K562 (cell line): ENCODE results near the gene SHH. TPM values are rescaled to one million over a fixed set of nuclear protein-coding genes. Genes with fewer than 3 reads are reported as not detected.

Experiments used
- ATAC-seq: fragments of 200-7000 bp; cut with Tn5 transposase; 3 replicates; pipeline ENCODE4 v1.9.1; 2020; ENCODE audit warnings: moderate library complexity
- BruUV-seq: library from RNA; stranded (reverse); fragments of 400-500 nt; replicated peaks from 2 replicates; lab custom pipeline; 2021; lab: Mats Ljungman, UMichigan
- CTCF ChIA-PET: fragments of 300-600 bp; formaldehyde crosslinking; extraction: SDS; loops from one replicate; lab custom pipeline; 2021; ENCODE audit warnings: low intra/inter-chr PET ratio; lab: Yijun Ruan, JAX
- POLR2A ChIA-PET: fragments of 300-600, 350-650 bp; sonication (Branson Sonifier 250); formaldehyde crosslinking; extraction: SDS; loops from one replicate; lab custom pipeline; 2021; ENCODE audit warnings: antibody characterized with exemption, inconsistent platforms; lab: Yijun Ruan, JAX
- DNase-seq, 4 experiments: peaks; one replicate each; pipeline versions ENCODE4 v3.0.0 to v3.0.0-alpha.2; 2011 to 2018; ENCODE audit warnings: low spot score in 3 of 4, mixed read lengths in 3 of 4; ENCODE audit errors: extremely low read depth in 1 of 4
- FAIRE-seq: peaks from 2 replicates; lab custom pipeline; 2011; peaks lifted over from hg19 to GRCh38; lab: Jason Lieb, UNC
- H2AFZ ChIP-seq: 2 replicates; pipeline ENCODE4 v1.6.0; 2011; ENCODE audit warnings: low read depth, low read length, control low read depth, inconsistent platforms
- H3K27ac ChIP-seq: fragments of 200-600 bp; 3 replicates; pipeline ENCODE4 v1.8.0; 2011; ENCODE audit warnings: low read depth, mild to moderate bottlenecking, control low read depth, inconsistent platforms, low read length, moderate library complexity, mixed read lengths; ENCODE audit errors: extremely low read depth
- H3K27me3 ChIP-seq, 2 experiments: fragments of 300-600 bp in 1 of 2; 2 replicates in 1 of 2; 3 replicates in 1 of 2; pipeline versions ENCODE4 v1.6.0 to v1.8.0; 2011; ENCODE audit warnings: inconsistent platforms in 2 of 2, low read length in 2 of 2, mild to moderate bottlenecking in 1 of 2, mixed read lengths in 1 of 2, moderate library complexity in 1 of 2; ENCODE audit not compliant: control insufficient read depth in 2 of 2, insufficient read depth in 2 of 2
- H3K36me3 ChIP-seq: fragments of 300-600 bp; 3 replicates; pipeline ENCODE4 v1.8.0; 2011; ENCODE audit warnings: mild to moderate bottlenecking, low read length, inconsistent platforms; ENCODE audit not compliant: control insufficient read depth, insufficient read depth
- H3K4me1 ChIP-seq, 2 experiments: fragments of 200-600 bp in 1 of 2; replicated peaks in 1 of 2; 2 replicates in 1 of 2; 3 replicates in 1 of 2; pipeline versions ENCODE4 v1.5.1 to v1.8.0; 2011; ENCODE audit warnings: inconsistent platforms in 2 of 2, low read length in 2 of 2, mild to moderate bottlenecking in 1 of 2, mixed read lengths in 1 of 2, moderate library complexity in 1 of 2; ENCODE audit not compliant: control insufficient read depth in 2 of 2, insufficient read depth in 2 of 2
- H3K4me2 ChIP-seq: 2 replicates; pipeline ENCODE4 v1.6.1; 2011; ENCODE audit warnings: low read length, control low read depth, inconsistent platforms, mixed read lengths; ENCODE audit not compliant: insufficient read depth
- H3K4me3 ChIP-seq: fragments of 200-600 bp; sonication (generic), shearing (Covaris generic); 2 replicates; pipeline ENCODE4 v1.5.1; 2016; ENCODE audit warnings: control low read depth, inconsistent platforms
- H3K79me2 ChIP-seq: fragments of 200-600 bp; 3 replicates; pipeline ENCODE4 v1.8.0; 2011; ENCODE audit warnings: low read length, inconsistent platforms; ENCODE audit not compliant: control insufficient read depth, insufficient read depth
- H3K9ac ChIP-seq, 2 experiments: 2 replicates each; pipeline versions ENCODE4 v1.6.0 to v1.6.1; 2011; ENCODE audit warnings: low read depth in 2 of 2, low read length in 2 of 2, control low read depth in 1 of 2, inconsistent platforms in 1 of 2, mild to moderate bottlenecking in 1 of 2, mixed read lengths in 1 of 2; ENCODE audit not compliant: insufficient read depth in 1 of 2
- H3K9me1 ChIP-seq: one replicate; pipeline ENCODE4 v1.6.0; 2011; ENCODE audit warnings: inconsistent platforms, mild to moderate bottlenecking, low read length, moderate library complexity; ENCODE audit not compliant: control insufficient read depth, insufficient read depth
- H3K9me3 ChIP-seq: replicated peaks from 2 replicates; pipeline ENCODE4 v1.5.1; 2011; ENCODE audit warnings: low read depth, low read length, inconsistent platforms; ENCODE audit not compliant: control insufficient read depth, insufficient read depth
- H4K20me1 ChIP-seq: replicated peaks from 2 replicates; pipeline ENCODE4 v1.6.1; 2011; ENCODE audit warnings: low read length, inconsistent platforms, mixed read lengths; ENCODE audit not compliant: control insufficient read depth, insufficient read depth
- CXXC5 ChIP-seq: fragments of 250-450 bp; sonication (Bioruptor Pico); IDR thresholded peaks from 2 replicates; pipeline ENCODE4 v1.8.0; 2022; ENCODE audit warnings: inconsistent platforms, mild to moderate bottlenecking, moderate library complexity
- FOXP4 ChIP-seq: sonication (generic); formaldehyde crosslinking; IDR thresholded peaks from 2 replicates; pipeline ENCODE4 v1.8.0; 2022; ENCODE audit warnings: mild to moderate bottlenecking, missing genetic modification reagents, borderline replicate concordance
- IRF2 ChIP-seq: sonication (generic); formaldehyde crosslinking; IDR thresholded peaks from 2 replicates; pipeline ENCODE4 v1.8.1; 2022; ENCODE audit warnings: mild to moderate bottlenecking, missing genetic modification reagents
- MEF2A ChIP-seq: IDR thresholded peaks from 2 replicates; pipeline ENCODE4 v1.6.1; 2011; ENCODE audit warnings: low read depth, mild to moderate bottlenecking, low read length, moderate library complexity; ENCODE audit not compliant: control insufficient read depth
- NR3C1 ChIP-seq: sonication (generic); formaldehyde crosslinking; IDR thresholded peaks from 2 replicates; pipeline ENCODE4 v1.8.1; 2022; ENCODE audit warnings: missing genetic modification reagents
- POLR2B ChIP-seq: fragments of 450-650 bp; IDR thresholded peaks from 2 replicates; pipeline ENCODE4 v1.6.1; 2018; ENCODE audit warnings: low read depth; ENCODE audit not compliant: partially characterized antibody
- THAP12 ChIP-seq: fragments of 250-450 bp; sonication (Bioruptor Pico); IDR thresholded peaks from 2 replicates; pipeline ENCODE4 v1.9.0; 2021; ENCODE audit warnings: mild to moderate bottlenecking, inconsistent platforms
- ZBTB8A ChIP-seq: fragments of 450-650 bp; IDR thresholded peaks from 2 replicates; pipeline ENCODE4 v1.6.1; 2018; ENCODE audit warnings: mild to moderate bottlenecking, moderate library complexity; ENCODE audit not compliant: partially characterized antibody
- ZNF589 ChIP-seq: fragments of 200-800 bp; sonication (Bioruptor generic); IDR thresholded peaks from 2 replicates; pipeline ENCODE4 v1.6.1; 2016; ENCODE audit warnings: low read depth, missing genetic modification characterization, missing compliant biosample characterization
- ZNF764 ChIP-seq: fragments of 250-450 bp; sonication (Bioruptor Pico); IDR thresholded peaks from 2 replicates; pipeline ENCODE4 v1.4.0; 2020; ENCODE audit warnings: low read depth, mild to moderate bottlenecking, moderate library complexity
- WGBS: fragments of 100-300 bp; shearing (Covaris generic); methylation state at CpG from one replicate; pipeline ENCODE4 v1.1.6; 2016; ENCODE audit warnings: low coverage, mixed read lengths; ENCODE audit not compliant: insufficient coverage; ENCODE audit errors: missing lambda C conversion rate; 5-methylcytosine and 5-hydroxymethylcytosine counted together
- in situ Hi-C: fragments of 300-500 bp; cut with MboI; formaldehyde crosslinking; loops from 4 replicates; pipeline ENCODE4 v1.15.0; 2018; ENCODE audit warnings: inconsistent platforms, mixed read lengths
- intact Hi-C: fragments of 100-400 bp; cut with micrococcal nuclease; formaldehyde crosslinking; loops from 2 replicates; pipeline ENCODE4 v1.14.2; 2022
- polyA plus RNA-seq, 8 experiments: library from polyadenylated mRNA; depleted of rRNA in 4 of 8; stranded (reverse) in 5 of 8; unstranded in 3 of 8; fragments of >200 nt; fragmentation: Nextera tagmentation in 2 of 8; fragmentation: Illumina TruSeq in 1 of 8; extraction: Ambion mirVana in 2 of 8; extraction: Trizol in 1 of 8; gene quantifications; 2 replicates each; pipeline versions ENCODE4 v1.2.1 to v1.2.3, GENCODE V29; 2011 to 2014; ENCODE audit warnings: inconsistent platforms in 1 of 8, missing spikeins in 1 of 8
- total RNA-seq, 7 experiments: library from RNA; depleted of rRNA in 6 of 7; stranded (reverse); fragments of >200 nt in 6 of 7; fragmentation: Illumina TruSeq in 2 of 7; extraction: Trizol in 2 of 7; gene quantifications; 2 replicates each; pipeline versions ENCODE4 v1.2.1 to v1.2.3, GENCODE V29; 2011 to 2021; ENCODE audit warnings: low replicate concordance in 1 of 7
- TF ChIP-seq, protein P1 (sequence below): fragments of 250-450 bp; sonication (Bioruptor Pico); IDR thresholded peaks from 2 replicates; pipeline ENCODE4 v1.4.0; 2020; ENCODE audit warnings: mild to moderate bottlenecking

SHH gene
- total and polyA plus RNA-seq, 9 of the 15 experiments (the other 6 are each of a cell fraction or from before 2014, with no cell fraction given): 0.09 TPM; not detected in 8

GRCh38 chr7:155765458-155765857 is 46.8 kb downstream of the SHH start:
- ChIA-PET POLR2A (interaction anchor here (1.0 kb wide), 1 partner anchor 12 kb away, joined by 5 read pairs; no protein-coding TSS in a partner anchor), CTCF (no interaction called here)
- Histone ChIP-seq H3K79me2 (peaks cover 22% of the 10 kb centered on the region), H3K4me2 (no peak overlapping the region), H3K27ac (no peak overlapping the region), H3K9me1 (no peaks in the 10 kb centered on the region), H3K9ac (no peak overlapping the region), H4K20me1 (peaks cover 19% of the 10 kb centered on the region), H3K4me3 (no peak overlapping the region), H3K27me3 (no peaks in the 10 kb centered on the region), H3K9me3 (no peaks in the 10 kb centered on the region), H3K36me3 (peaks cover 89% of the 10 kb centered on the region), H3K4me1 (no peaks in the 10 kb centered on the region), H2AFZ (no peak overlapping the region)
- intact Hi-C loops: loop anchor here (5.0 kb wide), 1 partner anchor 838 kb away; no protein-coding TSS in a partner anchor
- DNase-seq (no peak), ATAC-seq (no peak), FAIRE-seq (no peak)
- TF ChIP-seq ZBTB8A: no peak
- TF ChIP-seq MEF2A: no peak
- no peak for TF ChIP-seq IRF2 (CRISPR knock-in tag)
- no peak for TF ChIP-seq CXXC5 (CRISPR knock-in tag)
- no peak for TF ChIP-seq FOXP4 (CRISPR knock-in tag)
- TF ChIP-seq ZNF589: no peak
- no peak for TF ChIP-seq ZNF764 (CRISPR knock-in tag)
- TF ChIP-seq, protein P1, sequence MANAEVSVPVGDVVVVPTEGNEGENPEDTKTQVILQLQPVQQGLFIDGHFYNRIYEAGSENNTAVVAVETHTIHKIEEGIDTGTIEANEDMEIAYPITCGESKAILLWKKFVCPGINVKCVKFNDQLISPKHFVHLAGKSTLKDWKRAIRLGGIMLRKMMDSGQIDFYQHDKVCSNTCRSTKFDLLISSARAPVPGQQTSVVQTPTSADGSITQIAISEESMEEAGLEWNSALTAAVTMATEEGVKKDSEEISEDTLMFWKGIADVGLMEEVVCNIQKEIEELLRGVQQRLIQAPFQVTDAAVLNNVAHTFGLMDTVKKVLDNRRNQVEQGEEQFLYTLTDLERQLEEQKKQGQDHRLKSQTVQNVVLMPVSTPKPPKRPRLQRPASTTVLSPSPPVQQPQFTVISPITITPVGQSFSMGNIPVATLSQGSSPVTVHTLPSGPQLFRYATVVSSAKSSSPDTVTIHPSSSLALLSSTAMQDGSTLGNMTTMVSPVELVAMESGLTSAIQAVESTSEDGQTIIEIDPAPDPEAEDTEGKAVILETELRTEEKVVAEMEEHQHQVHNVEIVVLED (CRISPR knock-in tag): no peak
- TF ChIP-seq THAP12 (CRISPR knock-in tag): no peak
- TF ChIP-seq NR3C1 (CRISPR knock-in tag): no peak
- no peak for TF ChIP-seq POLR2B
- WGBS: 84% methylated on average over 8 of the region's 8 CpGs
- BruUV-seq: no TSS peak
- in situ Hi-C loops: loop anchor here (25.0 kb wide), 1 partner anchor 378 kb away; no protein-coding TSS in a partner anchor
